Embryonic facial prominence (tissue), 1 donor: Measurements from ENCODE around the gene FSTL5.
"Not testable (repeated sequence)": the region's sequence is repeated elsewhere in the genome, so short reads cannot be mapped to it uniquely, and the experiment has no call there.

Experiments used
- DNase-seq: peaks from one replicate; pipeline ENCODE4 v3.0.0-alpha.2; 2016; ENCODE audit errors: extremely low spot score

The FSTL5 gene

DNA sequence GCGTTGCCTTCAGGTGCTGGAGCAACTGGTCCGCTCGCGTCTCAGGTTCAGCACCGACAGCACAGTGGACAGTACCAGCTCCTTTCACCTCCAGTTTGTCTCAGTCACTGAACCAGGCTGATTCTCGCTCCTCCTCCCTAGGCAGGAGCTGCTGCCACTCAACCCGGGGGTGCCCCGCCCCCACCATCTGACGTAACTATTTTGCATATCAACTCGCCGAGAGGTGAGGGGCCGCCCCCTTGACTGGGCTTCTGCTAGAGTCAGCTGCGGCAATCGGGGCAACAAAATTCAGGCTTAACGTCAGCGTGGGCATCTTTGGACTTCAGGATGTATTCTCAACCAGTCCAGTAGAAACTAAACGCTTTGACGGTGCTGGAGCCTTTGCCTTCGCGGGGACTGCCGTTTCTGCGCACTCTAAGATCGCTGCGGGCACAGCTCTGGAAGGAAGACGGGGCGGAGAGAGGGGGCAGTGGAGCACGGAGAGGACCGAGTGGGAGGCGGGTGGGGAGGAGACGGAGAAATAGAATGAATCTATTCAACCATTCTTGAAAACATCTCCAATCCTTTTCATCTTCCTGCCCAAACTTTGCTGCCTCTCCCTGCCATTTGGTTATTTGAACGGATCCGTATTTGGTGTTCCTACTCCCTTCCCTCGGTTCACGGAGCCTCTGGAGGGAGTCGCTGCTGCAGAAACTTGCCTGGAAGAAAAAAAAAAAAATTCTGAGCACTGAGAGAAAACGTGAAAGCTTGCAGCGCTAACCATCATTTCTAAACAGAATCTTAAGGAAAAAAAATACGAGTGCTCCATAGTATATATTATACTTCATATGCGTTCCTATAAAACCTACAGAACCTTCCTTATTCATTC is at the start of gene FSTL5:
Gene FSTL5 (minus strand): TSS at position 109 of the 868 bp plus-strand sequence. CDS start 52,604 bp downstream, outside the sequence.
- peak; percentile 68 for DNase-seq

DNA sequence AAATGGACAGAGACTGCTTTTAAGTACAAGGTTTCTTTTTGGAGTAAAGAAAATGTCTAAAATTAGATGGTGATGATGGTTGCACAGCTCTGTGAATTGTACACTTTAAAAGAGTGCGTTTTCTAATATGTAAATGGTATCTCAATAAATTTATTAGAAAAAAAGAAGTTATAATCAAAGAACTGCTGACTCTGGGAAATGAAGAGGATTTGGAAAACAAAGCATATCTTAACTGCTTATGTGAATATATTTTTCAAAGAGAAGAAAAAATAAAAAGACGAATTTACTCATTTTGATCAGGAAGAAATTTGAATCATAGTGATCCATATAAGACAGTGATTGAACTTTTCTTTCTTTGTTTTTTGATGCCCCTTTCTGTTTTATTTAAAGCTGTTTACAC is 45.9 kb upstream of the FSTL5 start:
- no peak for DNase-seq

- not testable (repeated sequence) for DNase-seq
These were observed 39.7 kb upstream of the FSTL5 start for GRCh38 chr4:162203478-162203877.

GRCh38 chr4:162201673-162202072 is 37.9 kb upstream of the FSTL5 start:
- no peak for DNase-seq

GRCh38 chr4:162170509-162170908 is 6.7 kb upstream of the FSTL5 start:
- DNase-seq = no peak

- DNase-seq = no peak
These were observed 1.2 kb upstream of the FSTL5 start for GRCh38 chr4:162164906-162165510.

DNA sequence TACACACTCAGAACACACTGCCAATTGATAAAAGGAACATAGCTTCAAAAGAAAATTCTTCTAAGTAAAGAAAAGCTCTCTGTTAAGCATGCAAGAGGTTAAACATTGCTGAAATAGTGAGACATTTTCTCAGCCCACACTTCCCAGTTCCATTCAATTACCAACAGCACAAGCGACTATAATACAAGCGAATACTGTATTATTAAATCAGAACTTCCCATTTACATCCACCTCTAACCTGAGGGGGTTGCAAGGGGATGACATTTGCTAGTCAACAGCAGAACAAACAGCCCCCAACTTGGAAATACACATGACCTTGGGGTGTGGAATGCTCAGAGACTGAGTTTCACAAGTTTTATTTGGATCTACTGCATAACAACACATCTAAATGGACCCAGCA is 1.1 kb downstream of the FSTL5 start:
- DNase-seq = no peak

- no peak for DNase-seq
These were observed 6.6 kb downstream of the FSTL5 start for GRCh38 chr4:162157241-162157640.

- no peak for DNase-seq
These were observed 8.8 kb downstream of the FSTL5 start for GRCh38 chr4:162154862-162155540.

DNA sequence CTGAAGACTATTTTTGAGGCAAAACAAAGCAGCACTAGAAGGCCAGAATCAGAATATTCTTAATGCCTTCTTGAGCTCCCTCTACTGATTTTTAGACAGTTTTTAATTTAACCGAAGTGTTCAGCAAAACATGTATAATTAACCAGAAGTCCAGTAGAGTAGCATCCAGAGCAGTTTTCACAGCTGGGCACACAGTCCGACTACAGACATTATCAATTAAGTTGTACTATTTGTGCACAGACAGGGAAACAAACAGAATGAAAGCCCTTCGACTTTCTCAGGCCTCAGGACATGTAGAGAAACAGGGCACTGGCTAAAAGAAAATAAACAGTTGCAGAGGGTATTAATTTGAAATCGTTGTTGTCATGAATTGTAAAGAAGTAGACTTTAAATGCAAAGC is 11.9 kb downstream of the FSTL5 start:
- DNase-seq = no peak

- DNase-seq = no peak
These were observed 12.4 kb downstream of the FSTL5 start for GRCh38 chr4:162151386-162151785.

DNA sequence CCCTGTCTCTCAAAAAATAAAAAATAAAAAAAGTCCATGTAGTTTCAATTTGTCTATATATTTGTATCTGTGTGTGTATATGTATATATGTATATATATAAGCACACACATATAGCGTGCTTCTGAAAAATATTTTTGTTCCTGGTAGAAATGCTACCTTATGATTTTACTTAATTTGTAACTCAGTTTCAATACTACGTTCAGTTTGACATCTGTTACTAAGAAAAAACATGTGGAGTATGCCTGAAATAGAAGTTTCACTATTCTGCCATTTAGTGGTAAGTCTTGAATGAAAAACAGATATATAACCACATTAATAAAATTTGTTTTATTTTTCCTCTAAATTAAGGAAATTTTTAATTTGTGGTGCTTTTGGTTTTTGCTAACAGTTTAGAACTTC is 14.2 kb downstream of the FSTL5 start:
- DNase-seq = peak; percentile 9

DNA sequence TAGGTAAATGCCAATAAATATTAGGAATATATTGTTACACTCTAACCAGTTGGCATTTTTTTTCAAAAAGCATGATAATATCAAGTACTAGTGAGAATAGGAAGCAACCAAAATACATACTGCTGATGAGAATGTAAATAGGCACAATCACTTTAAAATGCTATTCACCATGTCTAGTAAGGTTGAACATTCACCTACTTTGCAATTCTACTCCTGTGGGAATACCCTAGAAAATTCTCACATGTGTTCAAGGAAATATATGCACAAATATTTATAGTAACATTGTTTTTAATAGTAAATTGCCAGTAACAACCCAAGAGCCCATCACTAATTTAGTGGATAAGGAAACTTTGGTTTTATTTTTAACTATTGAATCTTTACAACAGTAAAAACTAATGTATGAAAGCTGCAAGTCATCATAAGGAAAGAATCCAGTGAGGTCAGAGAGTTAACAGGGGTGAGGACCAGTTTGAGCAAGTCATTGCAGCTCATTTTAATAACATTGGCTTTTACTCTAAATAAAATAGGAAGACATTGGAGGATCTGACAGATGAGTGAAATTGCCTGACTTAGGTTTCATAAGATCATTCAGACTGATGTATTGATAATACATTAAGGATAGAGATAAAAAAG is 23.6 kb downstream of the FSTL5 start:
- DNase-seq = no peak

DNA sequence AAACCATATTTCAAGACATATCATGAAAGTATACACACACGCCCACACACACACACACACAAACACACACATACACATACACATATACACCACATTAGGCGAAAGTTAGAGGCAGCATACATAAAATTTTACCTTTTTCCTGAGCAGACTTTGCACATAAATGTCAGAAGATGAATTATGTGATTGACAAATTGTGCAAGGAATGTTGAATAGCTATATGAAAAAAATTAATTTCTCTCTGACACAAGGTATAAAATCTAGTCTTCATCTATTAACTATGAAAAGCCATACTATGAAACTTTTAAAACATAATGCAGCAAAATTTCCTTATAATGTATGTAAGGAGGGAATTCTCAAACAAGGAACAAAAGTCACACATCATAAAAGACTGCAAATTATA is 24.4 kb downstream of the FSTL5 start:
- DNase-seq = no peak

- no peak for DNase-seq
These were observed 32.5 kb downstream of the FSTL5 start for GRCh38 chr4:162131256-162131655.

DNA sequence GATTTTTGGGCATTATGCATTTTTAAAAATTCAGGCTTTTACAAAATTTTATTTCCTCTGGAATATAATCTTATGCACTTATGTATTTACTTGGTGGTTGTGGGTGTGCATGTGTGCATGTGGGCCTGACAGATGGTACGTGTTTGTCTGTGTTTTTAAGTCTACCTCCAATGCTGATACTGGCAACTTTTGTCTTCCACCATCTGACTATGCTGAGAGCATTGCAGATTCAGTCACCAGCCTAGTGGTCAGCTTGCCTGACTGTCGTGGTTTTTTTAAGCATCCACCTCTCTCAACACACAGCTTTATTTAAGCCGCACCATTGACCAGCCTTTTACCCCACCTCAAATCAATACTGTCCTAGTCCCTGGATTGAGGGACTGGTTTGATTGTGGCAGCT is 37.1 kb downstream of the FSTL5 start:
- DNase-seq = no peak

GRCh38 chr4:162117051-162117450 is 46.7 kb downstream of the FSTL5 start:
- no peak for DNase-seq

- DNase-seq = no peak
These were observed 47.6 kb downstream of the FSTL5 start for GRCh38 chr4:162116095-162116779.

- no peak for DNase-seq
These were observed 48.5 kb downstream of the FSTL5 start for GRCh38 chr4:162115333-162115732.

DNA sequence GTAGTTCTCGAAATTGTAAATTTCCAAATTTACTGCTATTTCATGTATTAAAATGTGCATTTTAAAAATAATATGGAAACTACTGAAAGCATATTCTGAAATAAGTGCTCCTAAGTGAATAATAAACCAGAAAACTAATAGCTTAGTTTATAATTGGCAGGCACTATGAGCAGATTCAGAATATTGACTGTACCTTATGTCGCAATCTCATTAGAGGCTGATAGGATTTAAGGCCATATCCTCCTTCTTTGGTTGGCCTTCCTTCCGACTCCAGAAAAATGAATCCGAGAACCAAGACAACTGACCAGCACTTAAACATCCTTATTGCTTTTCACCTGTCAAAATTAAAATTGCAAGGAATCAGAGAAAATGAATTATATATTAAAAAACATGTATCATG is 52.7 kb downstream of the FSTL5 start:
- DNase-seq = no peak

DNA sequence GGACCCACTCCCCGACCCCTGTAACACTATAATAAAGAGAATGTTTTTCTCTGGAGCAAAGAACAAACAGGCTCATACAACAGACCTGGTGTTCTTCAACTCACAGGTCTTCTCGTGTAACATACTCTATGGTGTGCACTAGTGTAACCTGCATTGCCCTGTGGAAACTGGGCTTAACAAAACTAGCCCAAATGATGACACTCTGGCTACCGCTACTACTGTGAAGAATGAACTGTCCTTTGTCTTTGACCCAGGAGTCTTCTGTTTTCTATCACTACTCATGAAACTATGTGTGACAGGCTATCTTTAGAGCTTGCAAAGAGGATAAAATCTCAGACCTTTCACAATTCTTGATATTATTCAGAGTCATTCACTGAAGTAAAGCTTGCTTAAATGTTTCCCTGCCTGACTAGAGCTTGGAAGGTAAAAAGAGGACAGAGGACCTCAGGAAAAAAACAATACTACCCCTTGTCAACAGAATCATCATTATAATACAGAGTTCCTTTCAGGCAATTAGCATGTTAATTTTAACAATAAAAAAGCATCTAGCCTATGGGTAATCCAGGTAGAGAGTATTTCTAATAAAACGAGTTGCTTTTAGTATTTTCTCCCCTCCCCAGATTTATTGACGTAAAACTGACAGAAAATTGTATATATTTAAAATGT is 59.2 kb downstream of the FSTL5 start:
- no peak for DNase-seq
